HG03558 (cell line): Measurements from ENCODE around the gene DPY19L1.
"Not testable (repeated sequence)": the region's sequence is repeated elsewhere in the genome, so short reads cannot be mapped to it uniquely, and the experiment has no call there.

Experiments
- ATAC-seq: cut with Tn5 transposase; IDR thresholded peaks from one replicate; pipeline ENCODE4 v1.9.1; 2021; ENCODE audit warnings: moderate number of reproducible peaks; ENCODE audit not compliant: unreplicated experiment; ENCODE audit errors: extremely low read depth

Gene DPY19L1

DNA sequence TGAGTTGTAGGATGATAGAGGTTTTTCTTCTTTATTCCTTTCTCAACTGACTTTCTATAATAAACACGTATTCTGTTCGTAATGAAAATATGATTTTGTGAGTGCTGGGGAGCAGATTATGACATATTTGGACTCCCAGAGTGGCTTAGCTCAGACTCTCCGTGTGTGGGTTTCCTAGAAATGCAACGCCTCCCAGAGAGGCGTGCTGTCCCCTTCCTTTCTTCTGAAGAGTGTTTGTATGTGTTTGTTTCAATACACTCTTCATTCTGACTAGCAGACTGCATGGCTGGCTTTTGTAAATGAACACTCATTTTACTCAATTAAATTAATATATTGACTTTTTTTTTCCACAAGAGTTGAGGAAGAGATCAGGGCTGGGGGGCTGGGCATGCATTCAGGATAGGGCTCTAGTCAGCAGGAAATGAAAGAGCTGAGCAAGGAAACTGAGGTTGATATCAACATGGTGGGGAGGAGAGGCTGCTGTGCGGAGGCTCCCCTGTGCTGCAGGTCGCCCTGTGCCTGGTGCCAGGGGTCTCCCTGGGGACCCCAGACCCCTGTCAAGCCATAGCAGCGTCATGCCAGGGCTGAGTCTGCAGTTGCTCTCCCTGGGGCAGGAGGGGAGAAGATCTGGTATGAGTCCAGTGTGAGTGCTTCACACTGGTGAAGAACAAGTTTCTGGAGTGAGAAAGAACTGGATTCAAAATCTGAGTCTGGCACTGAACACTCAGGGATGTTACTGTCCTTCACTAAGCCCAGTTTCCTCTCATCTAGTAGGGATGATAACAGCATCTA, 158.1 kb downstream of the DPY19L1 start:
- ATAC-seq: not testable (repeated sequence)
